K562 (cell line): ENCODE data around the gene NOL4L. TPM values are rescaled to one million over a fixed set of nuclear protein-coding genes. Genes with fewer than 3 reads are reported as not detected.

Experiments used
- ATAC-seq: fragments of 200-7000 bp; cut with Tn5 transposase; 3 replicates; pipeline ENCODE4 v1.9.1; 2020; ENCODE audit warnings: moderate library complexity
- BruUV-seq: library from RNA; stranded (reverse); fragments of 400-500 nt; replicated peaks from 2 replicates; lab custom pipeline; 2021; lab: Mats Ljungman, UMichigan
- CTCF ChIA-PET: fragments of 300-600 bp; formaldehyde crosslinking; extraction: SDS; loops from one replicate; lab custom pipeline; 2021; ENCODE audit warnings: low intra/inter-chr PET ratio; lab: Yijun Ruan, JAX
- POLR2A ChIA-PET: fragments of 300-600, 350-650 bp; sonication (Branson Sonifier 250); formaldehyde crosslinking; extraction: SDS; loops from one replicate; lab custom pipeline; 2021; ENCODE audit warnings: antibody characterized with exemption, inconsistent platforms; lab: Yijun Ruan, JAX
- DNase-seq, 4 experiments: peaks; one replicate each; pipeline versions ENCODE4 v3.0.0 to v3.0.0-alpha.2; 2011 to 2018; ENCODE audit warnings: low spot score in 3 of 4, mixed read lengths in 3 of 4; ENCODE audit errors: extremely low read depth in 1 of 4
- FAIRE-seq: peaks from 2 replicates; lab custom pipeline; 2011; peaks lifted over from hg19 to GRCh38; lab: Jason Lieb, UNC
- H2AFZ ChIP-seq: 2 replicates; pipeline ENCODE4 v1.6.0; 2011; ENCODE audit warnings: low read depth, low read length, control low read depth, inconsistent platforms
- H3K27ac ChIP-seq: fragments of 200-600 bp; 3 replicates; pipeline ENCODE4 v1.8.0; 2011; ENCODE audit warnings: low read depth, mild to moderate bottlenecking, control low read depth, inconsistent platforms, low read length, moderate library complexity, mixed read lengths; ENCODE audit errors: extremely low read depth
- H3K27me3 ChIP-seq, 2 experiments: fragments of 300-600 bp in 1 of 2; 2 replicates in 1 of 2; 3 replicates in 1 of 2; pipeline versions ENCODE4 v1.6.0 to v1.8.0; 2011; ENCODE audit warnings: inconsistent platforms in 2 of 2, low read length in 2 of 2, mild to moderate bottlenecking in 1 of 2, mixed read lengths in 1 of 2, moderate library complexity in 1 of 2; ENCODE audit not compliant: control insufficient read depth in 2 of 2, insufficient read depth in 2 of 2
- H3K36me3 ChIP-seq: fragments of 300-600 bp; 3 replicates; pipeline ENCODE4 v1.8.0; 2011; ENCODE audit warnings: mild to moderate bottlenecking, low read length, inconsistent platforms; ENCODE audit not compliant: control insufficient read depth, insufficient read depth
- H3K4me1 ChIP-seq, 2 experiments: fragments of 200-600 bp in 1 of 2; replicated peaks in 1 of 2; 2 replicates in 1 of 2; 3 replicates in 1 of 2; pipeline versions ENCODE4 v1.5.1 to v1.8.0; 2011; ENCODE audit warnings: inconsistent platforms in 2 of 2, low read length in 2 of 2, mild to moderate bottlenecking in 1 of 2, mixed read lengths in 1 of 2, moderate library complexity in 1 of 2; ENCODE audit not compliant: control insufficient read depth in 2 of 2, insufficient read depth in 2 of 2
- H3K4me2 ChIP-seq: 2 replicates; pipeline ENCODE4 v1.6.1; 2011; ENCODE audit warnings: low read length, control low read depth, inconsistent platforms, mixed read lengths; ENCODE audit not compliant: insufficient read depth
- H3K4me3 ChIP-seq: fragments of 200-600 bp; sonication (generic), shearing (Covaris generic); 2 replicates; pipeline ENCODE4 v1.5.1; 2016; ENCODE audit warnings: control low read depth, inconsistent platforms
- H3K79me2 ChIP-seq: fragments of 200-600 bp; 3 replicates; pipeline ENCODE4 v1.8.0; 2011; ENCODE audit warnings: low read length, inconsistent platforms; ENCODE audit not compliant: control insufficient read depth, insufficient read depth
- H3K9ac ChIP-seq, 2 experiments: 2 replicates each; pipeline versions ENCODE4 v1.6.0 to v1.6.1; 2011; ENCODE audit warnings: low read depth in 2 of 2, low read length in 2 of 2, control low read depth in 1 of 2, inconsistent platforms in 1 of 2, mild to moderate bottlenecking in 1 of 2, mixed read lengths in 1 of 2; ENCODE audit not compliant: insufficient read depth in 1 of 2
- H3K9me1 ChIP-seq: one replicate; pipeline ENCODE4 v1.6.0; 2011; ENCODE audit warnings: inconsistent platforms, mild to moderate bottlenecking, low read length, moderate library complexity; ENCODE audit not compliant: control insufficient read depth, insufficient read depth
- H3K9me3 ChIP-seq: replicated peaks from 2 replicates; pipeline ENCODE4 v1.5.1; 2011; ENCODE audit warnings: low read depth, low read length, inconsistent platforms; ENCODE audit not compliant: control insufficient read depth, insufficient read depth
- H4K20me1 ChIP-seq: replicated peaks from 2 replicates; pipeline ENCODE4 v1.6.1; 2011; ENCODE audit warnings: low read length, inconsistent platforms, mixed read lengths; ENCODE audit not compliant: control insufficient read depth, insufficient read depth
- ADNP ChIP-seq: fragments of 200-800 bp; sonication (Bioruptor generic); IDR thresholded peaks from 2 replicates; pipeline ENCODE4 v1.6.1; 2016; ENCODE audit warnings: missing genetic modification characterization, missing compliant biosample characterization
- BCOR ChIP-seq: fragments of 450-650 bp; IDR thresholded peaks from 2 replicates; pipeline ENCODE4 v1.6.1; 2016
- CBX8 ChIP-seq: fragments of 200-600 bp; sonication (generic); IDR thresholded peaks from 2 replicates; pipeline ENCODE4 v1.6.1; 2012; ENCODE audit warnings: borderline replicate concordance, mixed run types, low read depth, mild to moderate bottlenecking, moderate library complexity, mixed read lengths, low read length, control low read depth, inconsistent platforms; ENCODE audit not compliant: poor library complexity, severe bottlenecking; ENCODE audit errors: extremely low read depth
- CHCHD3 ChIP-seq: fragments of 250-450 bp; sonication (Bioruptor Pico); IDR thresholded peaks from 2 replicates; pipeline ENCODE4 v2.1.2; 2022; ENCODE audit warnings: mild to moderate bottlenecking
- CREB3 ChIP-seq: fragments of 450-650 bp; conservative IDR thresholded peaks from 2 replicates; pipeline ENCODE4 v1.6.1; 2016; ENCODE audit warnings: missing genetic modification characterization, low read depth, mild to moderate bottlenecking, missing compliant biosample characterization, moderate library complexity
- CSDE1 ChIP-seq, 2 experiments: fragments of 450-650 bp; IDR thresholded peaks; 2 replicates each; pipeline ENCODE4 v1.6.1; 2016; ENCODE audit warnings: mild to moderate bottlenecking in 1 of 2
- E2F1 ChIP-seq: sonication (generic); formaldehyde crosslinking; IDR thresholded peaks from 2 replicates; pipeline ENCODE4 v1.8.1; 2023; ENCODE audit warnings: mild to moderate bottlenecking, missing genetic modification reagents, moderate library complexity
- ESRRB ChIP-seq: fragments of 250-450 bp; sonication (Bioruptor Pico); IDR thresholded peaks from 2 replicates; pipeline ENCODE4 v1.5.0; 2020; ENCODE audit warnings: mild to moderate bottlenecking, moderate library complexity, borderline replicate concordance
- FOXA3 ChIP-seq, 2 experiments: fragments of 450-650 bp in 1 of 2; sonication (generic) in 1 of 2; formaldehyde crosslinking; IDR thresholded peaks in 1 of 2; conservative IDR thresholded peaks in 1 of 2; 2 replicates each; pipeline versions ENCODE4 v1.4.0 to v1.8.0; 2020 to 2022; ENCODE audit warnings: mild to moderate bottlenecking in 2 of 2, missing genetic modification reagents in 1 of 2
- KAT7 ChIP-seq: sonication (generic); formaldehyde crosslinking; IDR thresholded peaks from 2 replicates; pipeline ENCODE4 v1.8.0; 2022; ENCODE audit warnings: missing genetic modification reagents, mild to moderate bottlenecking, borderline replicate concordance
- NR2C1 ChIP-seq, 2 experiments: fragments of 450-650 bp; IDR thresholded peaks; 2 replicates each; pipeline ENCODE4 v1.6.1; 2017; ENCODE audit warnings: mild to moderate bottlenecking in 2 of 2, antibody characterized with exemption in 1 of 2, inconsistent platforms in 1 of 2, missing compliant biosample characterization in 1 of 2, missing genetic modification characterization in 1 of 2
- SLC30A9 ChIP-seq: fragments of 250-450 bp; sonication (Bioruptor Pico); IDR thresholded peaks from 2 replicates; pipeline ENCODE4 v1.8.0; 2022; ENCODE audit warnings: mild to moderate bottlenecking, moderate library complexity
- SOX6 ChIP-seq: fragments of 450-650 bp; IDR thresholded peaks from 2 replicates; pipeline ENCODE4 v1.6.1; 2014; ENCODE audit warnings: mild to moderate bottlenecking
- TAF15 ChIP-seq: fragments of 200-400 bp; formaldehyde crosslinking; IDR thresholded peaks from 2 replicates; pipeline ENCODE4 v1.6.1; 2017; ENCODE audit warnings: mild to moderate bottlenecking, low read depth, low read length, moderate library complexity
- TEAD1 ChIP-seq, 2 experiments: fragments of 450-650 bp in 1 of 2; sonication (generic) in 1 of 2; formaldehyde crosslinking; IDR thresholded peaks; 2 replicates each; pipeline versions ENCODE4 v1.4.0 to v1.8.0; 2020 to 2022; ENCODE audit warnings: mild to moderate bottlenecking in 2 of 2, missing genetic modification reagents in 1 of 2
- ZC3H8 ChIP-seq: fragments of 450-650 bp; IDR thresholded peaks from 2 replicates; pipeline ENCODE4 v1.6.1; 2017
- ZNF57 ChIP-seq: fragments of 450-650 bp; formaldehyde crosslinking; IDR thresholded peaks from 2 replicates; pipeline ENCODE4 v1.4.0; 2020; ENCODE audit warnings: mild to moderate bottlenecking, moderate library complexity
- ZNF668 ChIP-seq: fragments of 250-450 bp; sonication (Bioruptor Pico); IDR thresholded peaks from 2 replicates; pipeline ENCODE4 v1.8.0; 2022; ENCODE audit warnings: mild to moderate bottlenecking, inconsistent platforms
- ZNF830 ChIP-seq: fragments of 250-450 bp; sonication (Bioruptor Pico); IDR thresholded peaks from 2 replicates; pipeline ENCODE4 v1.5.0; 2021; ENCODE audit warnings: mild to moderate bottlenecking
- WGBS: fragments of 100-300 bp; shearing (Covaris generic); methylation state at CpG from one replicate; pipeline ENCODE4 v1.1.6; 2016; ENCODE audit warnings: low coverage, mixed read lengths; ENCODE audit not compliant: insufficient coverage; ENCODE audit errors: missing lambda C conversion rate; 5-methylcytosine and 5-hydroxymethylcytosine counted together
- in situ Hi-C: fragments of 300-500 bp; cut with MboI; formaldehyde crosslinking; loops from 4 replicates; pipeline ENCODE4 v1.15.0; 2018; ENCODE audit warnings: inconsistent platforms, mixed read lengths
- intact Hi-C: fragments of 100-400 bp; cut with micrococcal nuclease; formaldehyde crosslinking; loops from 2 replicates; pipeline ENCODE4 v1.14.2; 2022
- polyA plus RNA-seq, 8 experiments: library from polyadenylated mRNA; depleted of rRNA in 4 of 8; stranded (reverse) in 5 of 8; unstranded in 3 of 8; fragments of >200 nt; fragmentation: Nextera tagmentation in 2 of 8; fragmentation: Illumina TruSeq in 1 of 8; extraction: Ambion mirVana in 2 of 8; extraction: Trizol in 1 of 8; gene quantifications; 2 replicates each; pipeline versions ENCODE4 v1.2.1 to v1.2.3, GENCODE V29; 2011 to 2014; ENCODE audit warnings: inconsistent platforms in 1 of 8, missing spikeins in 1 of 8
- total RNA-seq, 7 experiments: library from RNA; depleted of rRNA in 6 of 7; stranded (reverse); fragments of >200 nt in 6 of 7; fragmentation: Illumina TruSeq in 2 of 7; extraction: Trizol in 2 of 7; gene quantifications; 2 replicates each; pipeline versions ENCODE4 v1.2.1 to v1.2.3, GENCODE V29; 2011 to 2021; ENCODE audit warnings: low replicate concordance in 1 of 7

Gene NOL4L
- total and polyA plus RNA-seq, 9 of the 15 experiments (the other 6 are each of a cell fraction or from before 2014, with no cell fraction given), result 5.1 to 36.2 (median 13.6) TPM

GRCh38 chr20:32539026-32539816 lies 45.9 kb downstream of the NOL4L start (continued):
- TF ChIP-seq KAT7 (CRISPR knock-in tag), result peak; percentile 41; the same call in 1 of the 2 replicates
- TF ChIP-seq ZNF668 (CRISPR knock-in tag), result peak; percentile 53; the same call in 1 of the 2 replicates
- TF ChIP-seq CSDE1 (IDR thresholded peaks at IDR 0.05), result no peak
- no peak for TF ChIP-seq ADNP
- TF ChIP-seq CREB3 (tag), result peak; percentile 83
- TF ChIP-seq ZC3H8, result no peak
- TF ChIP-seq, all 486 proteins: peak for 48

GRCh38 chr20:32538526-32538939 lies 46.6 kb downstream of the NOL4L start:
- intact Hi-C loops, result loop anchor here (5.0 kb wide), 1 partner anchor 94 kb away; no protein-coding TSS in a partner anchor
- H3K9me3 ChIP-seq, result no peaks in the 10 kb centered on the region
- H2AFZ ChIP-seq, result peak overlapping the region; percentile 58; the same call in 1 of the 2 replicates
- H3K4me3 ChIP-seq, result peak overlapping the region; percentile 15; the same call in 1 of the 2 replicates
- H3K36me3 ChIP-seq, result peaks cover 20% of the 10 kb centered on the region; the same call in 2 of the 3 replicates
- H3K4me2 ChIP-seq, result peak overlapping the region; percentile 70
- no peak for FAIRE-seq
- H3K27me3 ChIP-seq, result no peaks in the 10 kb centered on the region
- peaks cover 80% of the 10 kb centered on the region for H3K79me2 ChIP-seq
- no peaks in the 10 kb centered on the region for H3K9me1 ChIP-seq
- ChIA-PET CTCF (no interaction called here), POLR2A (interaction anchor here (0.6 to 1.6 kb wide), 8 partner anchors 16 to 122 kb away, joined by 3 to 6 read pairs (median 4); no protein-coding TSS in a partner anchor)
- BruUV-seq, result no TSS peak
- H3K9ac ChIP-seq, result peak overlapping the region; percentile 41 to 75
- peak; percentile 13; the same call in 2 of the 3 replicates for ATAC-seq
- H3K27ac ChIP-seq, result peak overlapping the region; percentile 86
- WGBS, result 11% methylated on average over 14 of the region's 16 CpGs
- no peak for DNase-seq
- no peaks in the 10 kb centered on the region for H4K20me1 ChIP-seq
- H3K4me1 ChIP-seq, result peaks cover 51 to 75% of the 10 kb centered on the region in 2 experiments
- in situ Hi-C loops, result no loop called here
- no peak for TF ChIP-seq TEAD1 (CRISPR knock-in tag; IDR thresholded peaks at IDR 0.05)
- no peak for TF ChIP-seq E2F1 (CRISPR knock-in tag)
- no peak for TF ChIP-seq BCOR
- TF ChIP-seq SOX6, result 0 out of 2 replicates have a peak, but pooled peaks have one; percentile 5
- TF ChIP-seq ZNF830, result no peak
- no peak for TF ChIP-seq TAF15
- no peak for TF ChIP-seq FOXA3 (CRISPR knock-in tag; conservative IDR thresholded peaks at IDR 0.05 in 1 of 2, IDR thresholded peaks at IDR 0.05 in 1 of 2)
- TF ChIP-seq NR2C1 (IDR thresholded peaks at IDR 0.05), result no peak
- no peak for TF ChIP-seq NR2C1 (tag; IDR thresholded peaks at IDR 0.05)
- TF ChIP-seq CBX8, result no peak
- TF ChIP-seq CHCHD3 (CRISPR knock-in tag), result no peak
- TF ChIP-seq ESRRB (CRISPR knock-in tag), result no peak
- TF ChIP-seq ZNF57, result no peak
- TF ChIP-seq SLC30A9 (CRISPR knock-in tag), result no peak
